K562 (cell line): ENCODE data around the gene BTBD3. TPM values are rescaled to one million over a fixed set of nuclear protein-coding genes. Genes with fewer than 3 reads are reported as not detected.

ENCODE experiments used
- ATAC-seq: fragments of 200-7000 bp; cut with Tn5 transposase; 3 replicates; pipeline ENCODE4 v1.9.1; 2020; ENCODE audit warnings: moderate library complexity
- BruUV-seq: library from RNA; stranded (reverse); fragments of 400-500 nt; replicated peaks from 2 replicates; lab custom pipeline; 2021; lab: Mats Ljungman, UMichigan
- CTCF ChIA-PET: fragments of 300-600 bp; formaldehyde crosslinking; extraction: SDS; loops from one replicate; lab custom pipeline; 2021; ENCODE audit warnings: low intra/inter-chr PET ratio; lab: Yijun Ruan, JAX
- POLR2A ChIA-PET: fragments of 300-600, 350-650 bp; sonication (Branson Sonifier 250); formaldehyde crosslinking; extraction: SDS; loops from one replicate; lab custom pipeline; 2021; ENCODE audit warnings: antibody characterized with exemption, inconsistent platforms; lab: Yijun Ruan, JAX
- DNase-seq, 4 experiments: peaks; one replicate each; pipeline versions ENCODE4 v3.0.0 to v3.0.0-alpha.2; 2011 to 2018; ENCODE audit warnings: low spot score in 3 of 4, mixed read lengths in 3 of 4; ENCODE audit errors: extremely low read depth in 1 of 4
- FAIRE-seq: peaks from 2 replicates; lab custom pipeline; 2011; peaks lifted over from hg19 to GRCh38; lab: Jason Lieb, UNC
- H2AFZ ChIP-seq: 2 replicates; pipeline ENCODE4 v1.6.0; 2011; ENCODE audit warnings: low read depth, low read length, control low read depth, inconsistent platforms
- H3K27ac ChIP-seq: fragments of 200-600 bp; 3 replicates; pipeline ENCODE4 v1.8.0; 2011; ENCODE audit warnings: low read depth, mild to moderate bottlenecking, control low read depth, inconsistent platforms, low read length, moderate library complexity, mixed read lengths; ENCODE audit errors: extremely low read depth
- H3K27me3 ChIP-seq, 2 experiments: fragments of 300-600 bp in 1 of 2; 2 replicates in 1 of 2; 3 replicates in 1 of 2; pipeline versions ENCODE4 v1.6.0 to v1.8.0; 2011; ENCODE audit warnings: inconsistent platforms in 2 of 2, low read length in 2 of 2, mild to moderate bottlenecking in 1 of 2, mixed read lengths in 1 of 2, moderate library complexity in 1 of 2; ENCODE audit not compliant: control insufficient read depth in 2 of 2, insufficient read depth in 2 of 2
- H3K36me3 ChIP-seq: fragments of 300-600 bp; 3 replicates; pipeline ENCODE4 v1.8.0; 2011; ENCODE audit warnings: mild to moderate bottlenecking, low read length, inconsistent platforms; ENCODE audit not compliant: control insufficient read depth, insufficient read depth
- H3K4me1 ChIP-seq, 2 experiments: fragments of 200-600 bp in 1 of 2; replicated peaks in 1 of 2; 2 replicates in 1 of 2; 3 replicates in 1 of 2; pipeline versions ENCODE4 v1.5.1 to v1.8.0; 2011; ENCODE audit warnings: inconsistent platforms in 2 of 2, low read length in 2 of 2, mild to moderate bottlenecking in 1 of 2, mixed read lengths in 1 of 2, moderate library complexity in 1 of 2; ENCODE audit not compliant: control insufficient read depth in 2 of 2, insufficient read depth in 2 of 2
- H3K4me2 ChIP-seq: 2 replicates; pipeline ENCODE4 v1.6.1; 2011; ENCODE audit warnings: low read length, control low read depth, inconsistent platforms, mixed read lengths; ENCODE audit not compliant: insufficient read depth
- H3K4me3 ChIP-seq: fragments of 200-600 bp; sonication (generic), shearing (Covaris generic); 2 replicates; pipeline ENCODE4 v1.5.1; 2016; ENCODE audit warnings: control low read depth, inconsistent platforms
- H3K79me2 ChIP-seq: fragments of 200-600 bp; 3 replicates; pipeline ENCODE4 v1.8.0; 2011; ENCODE audit warnings: low read length, inconsistent platforms; ENCODE audit not compliant: control insufficient read depth, insufficient read depth
- H3K9ac ChIP-seq, 2 experiments: 2 replicates each; pipeline versions ENCODE4 v1.6.0 to v1.6.1; 2011; ENCODE audit warnings: low read depth in 2 of 2, low read length in 2 of 2, control low read depth in 1 of 2, inconsistent platforms in 1 of 2, mild to moderate bottlenecking in 1 of 2, mixed read lengths in 1 of 2; ENCODE audit not compliant: insufficient read depth in 1 of 2
- H3K9me1 ChIP-seq: one replicate; pipeline ENCODE4 v1.6.0; 2011; ENCODE audit warnings: inconsistent platforms, mild to moderate bottlenecking, low read length, moderate library complexity; ENCODE audit not compliant: control insufficient read depth, insufficient read depth
- H3K9me3 ChIP-seq: replicated peaks from 2 replicates; pipeline ENCODE4 v1.5.1; 2011; ENCODE audit warnings: low read depth, low read length, inconsistent platforms; ENCODE audit not compliant: control insufficient read depth, insufficient read depth
- H4K20me1 ChIP-seq: replicated peaks from 2 replicates; pipeline ENCODE4 v1.6.1; 2011; ENCODE audit warnings: low read length, inconsistent platforms, mixed read lengths; ENCODE audit not compliant: control insufficient read depth, insufficient read depth
- ARID1B ChIP-seq: fragments of 450-650 bp; IDR thresholded peaks from 2 replicates; pipeline ENCODE4 v1.6.1; 2016; ENCODE audit warnings: antibody characterized with exemption, mild to moderate bottlenecking, inconsistent platforms
- BRD4 ChIP-seq: fragments of 200-600 bp; sonication (generic); IDR thresholded peaks from 2 replicates; pipeline ENCODE4 v1.6.1; 2017; ENCODE audit warnings: inconsistent platforms
- MYC ChIP-seq, 2 experiments: fragments of 250-450 bp in 1 of 2; sonication (Bioruptor Pico) in 1 of 2; IDR thresholded peaks; 2 replicates each; pipeline versions ENCODE4 v1.5.1 to v1.6.1; 2012 to 2021; ENCODE audit warnings: low read depth in 2 of 2, borderline replicate concordance in 1 of 2, improper control_type of control experiment in 1 of 2, low read length in 1 of 2, mild to moderate bottlenecking in 1 of 2, moderate library complexity in 1 of 2
- NFE2 ChIP-seq: IDR thresholded peaks from 2 replicates; pipeline ENCODE4 v1.6.1; 2014; ENCODE audit warnings: antibody characterized with exemption, low read depth
- PYGO2 ChIP-seq: fragments of 450-650 bp; IDR thresholded peaks from 2 replicates; pipeline ENCODE4 v1.6.1; 2016; ENCODE audit warnings: mild to moderate bottlenecking, missing genetic modification characterization, moderate library complexity, missing compliant biosample characterization
- RNF2 ChIP-seq: sonication (generic); IDR thresholded peaks from 2 replicates; pipeline ENCODE4 v1.6.1; 2016
- SMARCA5 ChIP-seq: fragments of 450-650 bp; IDR thresholded peaks from 2 replicates; pipeline ENCODE4 v1.6.1; 2016
- ZFX ChIP-seq: sonication (generic); formaldehyde crosslinking; IDR thresholded peaks from 2 replicates; pipeline ENCODE4 v1.8.0; 2022; ENCODE audit warnings: mild to moderate bottlenecking, missing genetic modification reagents, moderate library complexity
- ZNF124 ChIP-seq: sonication (generic); formaldehyde crosslinking; IDR thresholded peaks from 2 replicates; pipeline ENCODE4 v1.8.1; 2022; ENCODE audit warnings: missing genetic modification reagents
- ZNF57 ChIP-seq: fragments of 450-650 bp; formaldehyde crosslinking; IDR thresholded peaks from 2 replicates; pipeline ENCODE4 v1.4.0; 2020; ENCODE audit warnings: mild to moderate bottlenecking, moderate library complexity
- ZNF699 ChIP-seq: fragments of 250-450 bp; sonication (Bioruptor Pico); IDR thresholded peaks from 2 replicates; pipeline ENCODE4 v1.8.0; 2021; ENCODE audit warnings: mild to moderate bottlenecking, moderate library complexity; ENCODE audit not compliant: insufficient replicate concordance
- WGBS: fragments of 100-300 bp; shearing (Covaris generic); methylation state at CpG from one replicate; pipeline ENCODE4 v1.1.6; 2016; ENCODE audit warnings: low coverage, mixed read lengths; ENCODE audit not compliant: insufficient coverage; ENCODE audit errors: missing lambda C conversion rate; 5-methylcytosine and 5-hydroxymethylcytosine counted together
- in situ Hi-C: fragments of 300-500 bp; cut with MboI; formaldehyde crosslinking; loops from 4 replicates; pipeline ENCODE4 v1.15.0; 2018; ENCODE audit warnings: inconsistent platforms, mixed read lengths
- intact Hi-C: fragments of 100-400 bp; cut with micrococcal nuclease; formaldehyde crosslinking; loops from 2 replicates; pipeline ENCODE4 v1.14.2; 2022
- polyA plus RNA-seq, 8 experiments: library from polyadenylated mRNA; depleted of rRNA in 4 of 8; stranded (reverse) in 5 of 8; unstranded in 3 of 8; fragments of >200 nt; fragmentation: Nextera tagmentation in 2 of 8; fragmentation: Illumina TruSeq in 1 of 8; extraction: Ambion mirVana in 2 of 8; extraction: Trizol in 1 of 8; gene quantifications; 2 replicates each; pipeline versions ENCODE4 v1.2.1 to v1.2.3, GENCODE V29; 2011 to 2014; ENCODE audit warnings: inconsistent platforms in 1 of 8, missing spikeins in 1 of 8
- total RNA-seq, 7 experiments: library from RNA; depleted of rRNA in 6 of 7; stranded (reverse); fragments of >200 nt in 6 of 7; fragmentation: Illumina TruSeq in 2 of 7; extraction: Trizol in 2 of 7; gene quantifications; 2 replicates each; pipeline versions ENCODE4 v1.2.1 to v1.2.3, GENCODE V29; 2011 to 2021; ENCODE audit warnings: low replicate concordance in 1 of 7
- TF ChIP-seq, protein P1 (sequence below): sonication (generic); formaldehyde crosslinking; IDR thresholded peaks from 2 replicates; pipeline ENCODE4 v1.8.1; 2023; ENCODE audit warnings: mild to moderate bottlenecking, missing genetic modification reagents
- TF ChIP-seq, protein P2 (sequence below): fragments of 250-450 bp; sonication (Bioruptor Pico); IDR thresholded peaks from 2 replicates; pipeline ENCODE4 v1.8.0; 2021; ENCODE audit warnings: borderline replicate concordance, mild to moderate bottlenecking, moderate library complexity; ENCODE audit not compliant: poor library complexity, severe bottlenecking
- TF ChIP-seq, protein P3 (sequence below), 2 experiments: IDR thresholded peaks; 2 replicates each; pipeline ENCODE4 v1.6.1; 2011; ENCODE audit warnings: borderline replicate concordance in 1 of 2, control low read depth in 1 of 2, low read depth in 1 of 2, low read length in 1 of 2, mild to moderate bottlenecking in 1 of 2, mixed read lengths in 1 of 2, moderate library complexity in 1 of 2; ENCODE audit not compliant: insufficient read depth in 1 of 2, insufficient read length in 1 of 2, poor library complexity in 1 of 2, severe bottlenecking in 1 of 2; ENCODE audit errors: extremely low read depth in 1 of 2

The BTBD3 gene
- total and polyA plus RNA-seq, 9 of the 15 experiments (the other 6 are each of a cell fraction or from before 2014, with no cell fraction given), result 1.8 to 11.4 (median 6.4) TPM

DNA sequence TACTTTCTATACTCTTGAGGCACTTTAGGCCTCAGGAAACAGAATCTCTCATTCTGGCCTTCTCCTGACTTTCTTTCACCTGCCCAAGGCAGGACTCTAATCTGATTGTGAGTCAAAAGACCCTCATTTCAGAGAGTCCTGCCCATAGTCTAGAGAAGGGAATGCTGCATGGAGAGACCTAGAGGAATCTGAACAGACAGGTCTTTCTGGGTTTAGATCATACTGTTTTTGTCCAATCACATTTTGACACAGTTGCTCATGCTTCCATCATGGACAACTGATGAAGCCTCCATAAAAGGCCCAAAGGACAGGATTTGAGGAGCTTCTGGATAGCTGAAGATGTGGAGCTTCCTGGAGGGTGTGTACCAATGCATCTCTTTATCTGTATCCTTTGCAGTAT is 48.1 kb upstream of the BTBD3 start:
- ChIA-PET POLR2A (no interaction called here), CTCF (no interaction called here)
- H3K9me3 ChIP-seq, result no peaks in the 10 kb centered on the region
- no peaks in the 10 kb centered on the region for H3K4me1 ChIP-seq
- in situ Hi-C loops, result no loop called here
- ATAC-seq, result no peak
- intact Hi-C loops, result no loop called here
- no peaks in the 10 kb centered on the region for H3K36me3 ChIP-seq
- no peak for TF ChIP-seq MYC (IDR thresholded peaks at IDR 0.05; ENCODE audit: low read depth, low read length)
- no peak for TF ChIP-seq MYC (CRISPR knock-in tag; IDR thresholded peaks at IDR 0.05; ENCODE audit: borderline replicate concordance, low read depth)
- TF ChIP-seq, all 486 proteins: peak for 0
- BruUV-seq, result no TSS peak
- H3K27ac ChIP-seq, result no peak overlapping the region
- no peaks in the 10 kb centered on the region for H4K20me1 ChIP-seq
- no peak overlapping the region for H2AFZ ChIP-seq
- no peak overlapping the region for H3K9ac ChIP-seq
- FAIRE-seq, result no peak
- H3K79me2 ChIP-seq, result no peaks in the 10 kb centered on the region
- H3K9me1 ChIP-seq, result no peaks in the 10 kb centered on the region
- no peak for DNase-seq
- no peak overlapping the region for H3K4me3 ChIP-seq
- no peaks in the 10 kb centered on the region for H3K27me3 ChIP-seq
- no peak overlapping the region for H3K4me2 ChIP-seq

DNA sequence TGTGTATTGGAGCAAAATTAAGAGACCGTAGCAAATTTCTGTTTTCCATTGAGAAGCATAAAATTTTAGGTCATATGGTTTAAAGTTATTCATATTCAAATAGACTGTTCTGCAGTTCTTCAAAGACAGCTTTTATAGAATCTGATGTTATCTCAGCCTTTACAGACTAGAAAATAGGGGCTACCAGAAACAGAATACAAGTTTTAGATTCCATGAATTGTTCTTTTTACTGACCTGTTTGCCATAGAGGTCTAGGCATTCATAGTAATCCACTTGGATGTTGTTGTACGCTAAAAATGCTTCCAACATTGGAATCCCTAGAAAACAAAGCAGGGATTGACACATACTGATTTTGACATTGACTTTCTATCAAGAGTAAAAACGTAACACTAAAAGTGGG is 47.3 kb upstream of the BTBD3 start:
- Histone ChIP-seq H3K36me3 (no peaks in the 10 kb centered on the region), H3K4me1 (no peaks in the 10 kb centered on the region), H3K9ac (no peak overlapping the region), H3K4me3 (no peak overlapping the region), H3K4me2 (no peak overlapping the region), H3K9me3 (no peaks in the 10 kb centered on the region), H3K79me2 (no peaks in the 10 kb centered on the region), H3K27ac (no peak overlapping the region), H4K20me1 (no peaks in the 10 kb centered on the region), H3K27me3 (no peaks in the 10 kb centered on the region), H3K9me1 (no peaks in the 10 kb centered on the region), H2AFZ (no peak overlapping the region)
- TF ChIP-seq RNF2 (no peak), ZNF57 (CRISPR knock-in tag) (no peak), NFE2 (no peak), PYGO2 (tag) (no peak), ZNF124 (CRISPR knock-in tag) (no peak), ARID1B (no peak), ZFX (no peak), ZNF699 (no peak), SMARCA5 (no peak), BRD4 (no peak)
- TF ChIP-seq, protein P1, sequence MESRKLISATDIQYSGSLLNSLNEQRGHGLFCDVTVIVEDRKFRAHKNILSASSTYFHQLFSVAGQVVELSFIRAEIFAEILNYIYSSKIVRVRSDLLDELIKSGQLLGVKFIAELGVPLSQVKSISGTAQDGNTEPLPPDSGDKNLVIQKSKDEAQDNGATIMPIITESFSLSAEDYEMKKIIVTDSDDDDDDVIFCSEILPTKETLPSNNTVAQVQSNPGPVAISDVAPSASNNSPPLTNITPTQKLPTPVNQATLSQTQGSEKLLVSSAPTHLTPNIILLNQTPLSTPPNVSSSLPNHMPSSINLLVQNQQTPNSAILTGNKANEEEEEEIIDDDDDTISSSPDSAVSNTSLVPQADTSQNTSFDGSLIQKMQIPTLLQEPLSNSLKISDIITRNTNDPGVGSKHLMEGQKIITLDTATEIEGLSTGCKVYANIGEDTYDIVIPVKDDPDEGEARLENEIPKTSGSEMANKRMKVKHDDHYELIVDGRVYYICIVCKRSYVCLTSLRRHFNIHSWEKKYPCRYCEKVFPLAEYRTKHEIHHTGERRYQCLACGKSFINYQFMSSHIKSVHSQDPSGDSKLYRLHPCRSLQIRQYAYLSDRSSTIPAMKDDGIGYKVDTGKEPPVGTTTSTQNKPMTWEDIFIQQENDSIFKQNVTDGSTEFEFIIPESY (CRISPR knock-in tag), result no peak
- TF ChIP-seq, protein P2, sequence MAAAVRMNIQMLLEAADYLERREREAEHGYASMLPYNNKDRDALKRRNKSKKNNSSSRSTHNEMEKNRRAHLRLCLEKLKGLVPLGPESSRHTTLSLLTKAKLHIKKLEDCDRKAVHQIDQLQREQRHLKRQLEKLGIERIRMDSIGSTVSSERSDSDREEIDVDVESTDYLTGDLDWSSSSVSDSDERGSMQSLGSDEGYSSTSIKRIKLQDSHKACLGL (CRISPR knock-in tag), result no peak
- TF ChIP-seq, protein P3, sequence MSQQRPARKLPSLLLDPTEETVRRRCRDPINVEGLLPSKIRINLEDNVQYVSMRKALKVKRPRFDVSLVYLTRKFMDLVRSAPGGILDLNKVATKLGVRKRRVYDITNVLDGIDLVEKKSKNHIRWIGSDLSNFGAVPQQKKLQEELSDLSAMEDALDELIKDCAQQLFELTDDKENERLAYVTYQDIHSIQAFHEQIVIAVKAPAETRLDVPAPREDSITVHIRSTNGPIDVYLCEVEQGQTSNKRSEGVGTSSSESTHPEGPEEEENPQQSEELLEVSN (IDR thresholded peaks at IDR 0.05; ENCODE audit: borderline replicate concordance in 1 of 2, extremely low read depth in 1 of 2, insufficient read depth in 1 of 2, insufficient read length in 1 of 2, low read depth in 1 of 2, low read length in 1 of 2, poor library complexity in 1 of 2, severe bottlenecking in 1 of 2), result no peak
- BruUV-seq, result no TSS peak
- DNase-seq, result no peak
- CTCF ChIA-PET, result no interaction called here
- WGBS, result 3% methylated on average over 3 of the region's 3 CpGs
- intact Hi-C loops (no loop called here), in situ Hi-C loops (no loop called here)
- no peak for FAIRE-seq
- ATAC-seq, result no peak
- POLR2A ChIA-PET, result no interaction called here
